ENCODE data around the gene ETF1. TPM values are rescaled to one million over a fixed set of nuclear protein-coding genes. Genes with fewer than 3 reads are reported as not detected.

ETF1 gene
- total and polyA plus RNA-seq, 2 donors (not counting 1 experiment from before 2014, with no cell fraction given), result 10.2 to 50.5 TPM

DNA sequence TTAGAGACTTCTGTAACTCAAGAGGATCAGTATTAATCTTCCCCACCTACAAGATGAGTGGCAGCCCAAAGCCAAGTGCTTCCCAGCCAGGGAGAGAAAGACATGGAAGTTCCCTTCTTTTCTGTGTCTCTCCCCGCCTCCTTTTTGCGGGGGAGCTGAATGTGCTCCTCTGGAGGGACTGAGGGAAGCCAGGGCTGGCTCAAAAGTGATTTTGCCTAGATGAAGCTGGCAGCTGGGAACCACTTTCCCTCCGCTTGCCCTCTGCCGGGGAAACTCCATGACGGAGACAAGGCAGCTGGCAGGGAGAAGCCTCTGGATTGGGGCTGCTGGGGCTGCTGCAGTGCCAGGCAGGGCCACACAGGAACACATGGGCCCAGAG is 53.4 kb downstream of the ETF1 start:
- intact Hi-C loops (cut with micrococcal nuclease), result no loop called here
- ATAC-seq (ENCODE audit: low read depth), result no peak
- peaks cover 17% of the 10 kb centered on the region for H4K20me1 ChIP-seq (ENCODE audit: control insufficient read depth, insufficient read depth, low read length, poor library complexity, severe bottlenecking)
- Mint-ChIP-seq H3K9me3 (ENCODE audit: insufficient read depth) (no peaks in the 10 kb centered on the region), H3K27me3 (peaks cover 33% of the 10 kb centered on the region), H3K4me1 (peaks cover 6% of the 10 kb centered on the region), H3K27ac (no peak overlapping the region), H3K4me3 (no peak overlapping the region)
- no peaks in the 10 kb centered on the region for H3K79me2 ChIP-seq (ENCODE audit: control insufficient read depth, insufficient read depth, low read length)
- no peak overlapping the region for H2AFZ ChIP-seq (ENCODE audit: insufficient read depth, low read depth, low read length, poor library complexity, severe bottlenecking)
- no peak overlapping the region for H3K9ac ChIP-seq (ENCODE audit: low read length)
- CTCF ChIA-PET, result interaction anchor here (0.7 to 1.3 kb wide), 3 partner anchors 10 to 39 kb away, joined by 3 to 7 read pairs (median 4); partner anchors contain the start of gene EGR1
- no peaks in the 10 kb centered on the region for H3K36me3 ChIP-seq (replicated peaks in 1 of 2; ENCODE audit: control extremely low read depth in 1 of 2, control insufficient read depth in 1 of 2, extremely low read depth in 1 of 2, insufficient read depth in 2 of 2, low read length in 1 of 2)
- peaks cover 19% of the 10 kb centered on the region in 2 donors for H3K4me1 ChIP-seq (ENCODE audit: control insufficient read depth in 2 of 2, insufficient read depth in 2 of 2, low read length in 2 of 2)
- H3K27ac ChIP-seq (ENCODE audit: low read length in 2 of 2), result no peak overlapping the region
- H3K9me3 ChIP-seq (ENCODE audit: control extremely low read depth in 1 of 3, control insufficient read depth in 2 of 3, insufficient read depth in 1 of 3, low read length in 2 of 3), result peaks cover 0 to 16% (median 0%) of the 10 kb centered on the region in 3 donors
- POLR2A ChIA-PET, result interaction anchor here (1.6 kb wide), 1 partner anchor 25 kb away, joined by 5 read pairs; the partner anchor contains the start of gene EGR1
- no peak for DNase-seq
- no peak overlapping the region for H3K4me2 ChIP-seq (replicated peaks; ENCODE audit: low read depth, low read length, poor library complexity, severe bottlenecking)
- no peak overlapping the region for H3K4me3 ChIP-seq (ENCODE audit: control extremely low read depth in 1 of 5, extremely low read depth in 1 of 5, insufficient read depth in 1 of 5, low read depth in 2 of 5, low read length in 4 of 5)
- H3K27me3 ChIP-seq (replicated peaks in 1 of 4; ENCODE audit: control extremely low read depth in 1 of 4, control insufficient read depth in 3 of 4, insufficient read depth in 4 of 4, low read length in 3 of 4), result peaks cover 0 to 48% (median 29%) of the 10 kb centered on the region in 4 experiments
- WGBS (ENCODE audit: insufficient coverage), result 94% methylated on average over 3 of the region's 5 CpGs
- no peak for TF ChIP-seq EZH2 (IDR thresholded peaks at IDR 0.05; ENCODE audit: borderline replicate concordance, insufficient read depth, low read depth, low read length, poor library complexity, severe bottlenecking)

GRCh38 chr5:138488481-138488945 is 54.5 kb downstream of the ETF1 start:
- 100% methylated on average over 3 of the region's 5 CpGs for WGBS (ENCODE audit: insufficient coverage)

More at GRCh38 chr5:138488481-138488945, 54.5 kb downstream of the ETF1 start:
- H3K4me1 Mint-ChIP-seq, result peaks cover 6% of the 10 kb centered on the region
- no peak overlapping the region for H3K27ac ChIP-seq (ENCODE audit: low read length in 2 of 2)
- H3K9me3 Mint-ChIP-seq (ENCODE audit: insufficient read depth), result no peaks in the 10 kb centered on the region
- peaks cover 19% of the 10 kb centered on the region in 2 donors for H3K4me1 ChIP-seq (ENCODE audit: control insufficient read depth in 2 of 2, insufficient read depth in 2 of 2, low read length in 2 of 2)
- intact Hi-C loops (cut with micrococcal nuclease), result no loop called here
- H3K4me3 Mint-ChIP-seq, result no peak overlapping the region
- no peak overlapping the region for H2AFZ ChIP-seq (ENCODE audit: insufficient read depth, low read depth, low read length, poor library complexity, severe bottlenecking)
- no peaks in the 10 kb centered on the region for H3K79me2 ChIP-seq (ENCODE audit: control insufficient read depth, insufficient read depth, low read length)
- H3K9ac ChIP-seq (ENCODE audit: low read length), result no peak overlapping the region
- H4K20me1 ChIP-seq (ENCODE audit: control insufficient read depth, insufficient read depth, low read length, poor library complexity, severe bottlenecking), result peaks cover 17% of the 10 kb centered on the region
- no peak overlapping the region for H3K4me2 ChIP-seq (replicated peaks; ENCODE audit: low read depth, low read length, poor library complexity, severe bottlenecking)
- H3K27me3 ChIP-seq (replicated peaks in 1 of 4; ENCODE audit: control extremely low read depth in 1 of 4, control insufficient read depth in 3 of 4, insufficient read depth in 4 of 4, low read length in 3 of 4), result peaks cover 0 to 46% (median 28%) of the 10 kb centered on the region in 4 experiments
- no peak overlapping the region for H3K27ac Mint-ChIP-seq
- DNase-seq (no peak), ATAC-seq (ENCODE audit: low read depth) (no peak)
- POLR2A ChIA-PET, result no interaction called here
- peaks cover 0 to 16% (median 0%) of the 10 kb centered on the region in 3 donors for H3K9me3 ChIP-seq (ENCODE audit: control extremely low read depth in 1 of 3, control insufficient read depth in 2 of 3, insufficient read depth in 1 of 3, low read length in 2 of 3)
- peaks cover 35% of the 10 kb centered on the region for H3K27me3 Mint-ChIP-seq
- no peaks in the 10 kb centered on the region for H3K36me3 ChIP-seq (replicated peaks in 1 of 2; ENCODE audit: control extremely low read depth in 1 of 2, control insufficient read depth in 1 of 2, extremely low read depth in 1 of 2, insufficient read depth in 2 of 2, low read length in 1 of 2)
- no peak overlapping the region for H3K4me3 ChIP-seq (ENCODE audit: control extremely low read depth in 1 of 5, extremely low read depth in 1 of 5, insufficient read depth in 1 of 5, low read depth in 2 of 5, low read length in 4 of 5)
- CTCF ChIA-PET, result no interaction called here
- TF ChIP-seq EZH2 (IDR thresholded peaks at IDR 0.05; ENCODE audit: borderline replicate concordance, insufficient read depth, low read depth, low read length, poor library complexity, severe bottlenecking) (no peak), CTCF (IDR thresholded peaks at IDR 0.05) (no peak)

Data from B cell (primary cell).